Fibroblast of skin of left quadriceps (primary cell): ENCODE data around the gene TEX264.
"Not testable (repeated sequence)": the region's sequence is repeated elsewhere in the genome, so short reads cannot be mapped to it uniquely, and the experiment has no call there.

ENCODE experiments used
- DNase-seq, 2 experiments: peaks; one replicate each; pipeline ENCODE4 v3.0.0-alpha.2; 2013; ENCODE audit warnings: low read depth in 2 of 2

TEX264 gene, protein sequence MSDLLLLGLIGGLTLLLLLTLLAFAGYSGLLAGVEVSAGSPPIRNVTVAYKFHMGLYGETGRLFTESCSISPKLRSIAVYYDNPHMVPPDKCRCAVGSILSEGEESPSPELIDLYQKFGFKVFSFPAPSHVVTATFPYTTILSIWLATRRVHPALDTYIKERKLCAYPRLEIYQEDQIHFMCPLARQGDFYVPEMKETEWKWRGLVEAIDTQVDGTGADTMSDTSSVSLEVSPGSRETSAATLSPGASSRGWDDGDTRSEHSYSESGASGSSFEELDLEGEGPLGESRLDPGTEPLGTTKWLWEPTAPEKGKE

DNA sequence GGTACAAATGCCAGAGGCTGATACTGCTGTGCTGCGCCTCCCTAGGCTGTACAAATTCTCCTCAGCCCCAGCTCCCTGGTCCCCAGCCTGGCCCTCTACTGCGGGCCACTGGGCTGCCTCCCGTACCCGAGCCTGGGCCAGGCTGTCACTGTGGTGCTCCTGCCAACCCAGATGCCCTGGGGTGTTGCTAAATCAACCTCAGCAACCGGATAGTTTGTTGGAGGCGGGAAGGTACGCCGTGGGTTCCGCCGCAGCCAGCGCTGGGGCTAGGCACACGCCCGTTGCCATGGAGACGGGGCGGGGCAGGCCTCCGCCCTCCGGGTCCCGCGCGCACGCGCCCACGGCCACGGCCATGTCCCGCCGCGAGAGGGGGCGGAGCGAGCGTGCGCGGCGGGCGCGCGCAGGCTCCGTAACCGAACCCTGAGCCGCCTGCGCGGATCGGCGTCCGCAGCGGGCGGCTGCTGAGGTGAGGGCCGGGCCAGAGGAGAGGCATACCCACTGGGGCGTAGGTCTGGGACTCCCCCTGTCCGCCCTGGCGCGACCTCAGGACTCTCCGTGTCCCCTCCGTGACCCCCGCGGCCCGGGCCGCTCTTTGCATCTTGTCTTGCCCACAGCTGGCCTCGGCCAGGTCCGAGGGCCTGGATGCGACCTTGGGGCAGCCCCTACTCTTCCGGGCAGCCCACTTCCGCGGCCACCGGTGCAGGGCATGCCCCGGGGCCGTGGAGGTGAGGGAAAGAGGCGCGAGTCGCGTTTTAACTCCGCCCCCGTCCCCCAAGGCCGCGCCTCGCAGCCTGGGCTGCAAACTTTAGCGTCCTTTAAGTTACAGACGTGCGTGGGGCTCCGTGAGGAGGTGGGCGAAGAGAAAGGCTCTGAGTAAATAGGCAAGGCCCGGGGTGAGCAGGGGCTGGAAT, at the start of gene TEX264:
Gene TEX264 (plus strand): TSS at position 430 of the 911 bp plus-strand sequence. CDS start 3,053 bp downstream, outside the sequence.
- DNase-seq, result peak; percentile 43 to 54

DNA sequence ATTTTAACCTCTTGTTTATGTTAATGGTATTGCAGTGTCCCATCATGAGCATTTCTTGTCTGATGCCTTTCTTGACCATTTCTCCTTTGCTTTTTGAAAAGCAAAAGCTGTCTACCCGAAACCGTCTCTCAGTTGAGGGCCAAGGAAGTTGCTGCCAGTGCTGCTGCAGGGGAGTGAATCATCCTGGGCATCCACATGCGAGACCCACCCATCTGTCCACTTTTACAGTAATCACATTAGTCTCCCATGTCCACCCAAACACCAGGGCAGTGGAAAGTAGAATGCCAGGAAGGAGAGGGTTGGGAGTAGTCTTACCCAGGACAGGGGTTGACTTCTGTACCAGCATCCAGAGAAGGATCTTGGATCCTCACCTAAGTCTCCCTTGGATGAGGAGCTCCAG, 48.6 kb upstream of the TEX264 start:
- DNase-seq, result no peak

DNA sequence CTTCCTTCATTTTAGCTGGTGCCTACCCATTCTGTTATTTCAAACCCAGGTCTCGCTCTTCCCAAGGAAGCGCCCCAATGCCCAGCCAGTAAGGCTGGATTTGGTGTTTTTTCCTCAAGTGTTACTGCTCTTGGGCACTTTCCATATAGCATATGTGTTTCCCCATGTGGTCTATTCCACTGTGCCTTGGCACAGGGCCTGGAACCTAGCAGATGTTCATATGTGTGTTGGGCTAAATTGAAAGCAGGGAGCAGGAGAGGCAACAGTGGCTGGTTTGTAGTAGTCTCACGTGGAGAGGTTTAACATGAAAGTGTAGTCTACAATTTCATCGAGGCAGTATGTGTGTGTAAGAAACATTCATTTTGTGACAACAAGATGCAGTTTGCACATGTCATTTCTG, 48.2 kb upstream of the TEX264 start:
- peak; percentile 67 to 69 for DNase-seq

DNA sequence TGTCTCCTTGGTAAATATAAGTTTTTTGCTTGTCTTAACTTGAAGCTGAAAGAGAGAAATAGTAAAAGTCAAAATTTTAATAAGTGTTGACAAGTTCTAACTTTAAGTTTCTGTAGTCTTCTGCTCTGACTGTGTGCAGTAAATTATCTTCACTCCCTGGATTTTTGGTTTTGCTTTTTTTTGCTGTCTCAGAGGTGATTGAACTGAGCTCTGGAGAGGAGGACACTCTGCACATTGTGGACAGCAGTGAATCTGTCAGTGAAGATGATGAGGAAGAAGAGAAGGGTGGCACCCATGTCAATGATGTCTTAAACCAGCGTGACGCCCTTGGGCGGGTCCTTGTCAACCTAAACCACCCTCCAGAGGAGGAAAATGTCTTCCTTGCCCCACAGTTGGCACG, 40.5 kb upstream of the TEX264 start:
- DNase-seq, result no peak

DNA sequence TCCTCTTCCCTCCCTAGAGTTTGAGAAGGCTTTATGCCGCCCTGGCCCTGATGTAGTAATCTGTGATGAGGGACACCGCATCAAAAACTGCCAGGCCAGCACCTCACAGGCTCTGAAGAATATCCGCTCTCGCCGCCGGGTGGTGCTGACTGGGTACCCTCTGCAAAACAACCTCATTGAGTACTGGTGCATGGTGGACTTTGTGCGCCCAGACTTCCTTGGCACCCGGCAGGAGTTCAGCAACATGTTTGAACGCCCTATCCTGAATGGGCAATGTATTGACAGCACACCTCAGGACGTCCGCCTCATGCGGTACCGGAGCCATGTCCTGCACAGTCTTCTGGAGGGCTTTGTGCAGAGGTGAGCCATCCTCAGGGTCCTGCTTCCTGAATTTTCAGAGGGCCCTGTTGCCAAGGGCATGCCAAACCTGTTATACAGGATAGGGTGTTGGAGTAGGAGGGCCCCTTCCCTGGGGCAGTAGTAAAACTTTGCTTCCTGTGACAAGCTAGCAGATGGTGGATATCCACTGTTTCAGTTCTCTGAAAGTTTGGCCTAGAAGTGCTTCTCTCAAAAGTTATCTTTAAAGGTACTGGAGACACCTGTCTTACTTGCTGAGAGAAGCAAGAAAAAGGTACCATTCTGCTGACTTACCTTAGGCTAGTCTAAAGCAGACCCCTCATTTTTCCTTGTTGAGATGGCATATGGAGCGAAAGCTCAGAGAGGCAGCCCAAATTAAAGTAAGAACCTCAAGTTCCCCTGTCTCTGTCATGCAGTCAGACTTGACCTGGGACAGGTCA, 33.7 kb upstream of the TEX264 start:
- DNase-seq, result no peak

DNA sequence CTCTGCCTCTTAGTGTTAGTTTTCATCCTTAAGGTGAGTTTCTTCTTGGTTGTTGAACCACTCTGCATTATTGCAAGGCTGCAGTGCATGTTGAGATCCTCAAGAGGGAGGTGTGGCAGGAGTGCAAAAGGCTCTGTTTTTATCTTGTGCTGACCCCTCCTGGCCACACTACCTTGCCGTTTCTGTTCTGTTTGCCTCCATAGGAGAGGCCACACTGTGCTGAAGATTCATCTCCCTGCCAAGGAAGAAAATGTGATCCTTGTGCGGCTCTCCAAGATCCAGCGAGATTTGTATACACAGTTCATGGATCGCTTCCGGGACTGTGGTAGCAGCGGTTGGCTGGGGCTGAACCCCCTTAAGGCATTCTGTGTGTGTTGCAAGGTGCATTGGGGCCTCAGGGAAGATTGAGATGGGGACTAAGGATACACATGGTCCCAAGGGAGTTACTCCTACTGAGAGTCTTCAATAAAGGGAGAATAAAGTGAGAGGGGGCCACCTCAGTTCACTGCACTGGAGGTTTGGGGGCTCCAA, 33.0 kb upstream of the TEX264 start:
- DNase-seq, result peak; percentile 6 to 11

DNA sequence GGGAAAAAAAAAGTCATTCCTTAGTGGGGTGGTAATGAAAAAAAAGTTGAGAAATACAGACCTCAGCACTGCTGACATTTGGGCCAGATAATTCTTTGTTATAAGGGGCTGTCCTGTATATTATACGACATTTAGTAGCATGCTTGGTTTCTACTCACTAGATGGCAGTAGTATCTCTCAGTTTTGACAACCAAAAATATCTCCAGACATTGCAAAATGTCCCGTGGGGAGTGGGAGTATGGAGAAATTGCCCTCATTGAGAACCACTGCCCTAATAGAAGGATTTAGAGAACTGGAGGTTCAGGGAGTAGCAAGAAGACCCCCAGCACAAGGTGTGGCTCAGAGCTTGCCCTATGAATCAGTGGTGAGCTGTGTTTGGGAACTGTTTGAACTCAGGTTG, 28.6 kb upstream of the TEX264 start:
- DNase-seq, result no peak

DNA sequence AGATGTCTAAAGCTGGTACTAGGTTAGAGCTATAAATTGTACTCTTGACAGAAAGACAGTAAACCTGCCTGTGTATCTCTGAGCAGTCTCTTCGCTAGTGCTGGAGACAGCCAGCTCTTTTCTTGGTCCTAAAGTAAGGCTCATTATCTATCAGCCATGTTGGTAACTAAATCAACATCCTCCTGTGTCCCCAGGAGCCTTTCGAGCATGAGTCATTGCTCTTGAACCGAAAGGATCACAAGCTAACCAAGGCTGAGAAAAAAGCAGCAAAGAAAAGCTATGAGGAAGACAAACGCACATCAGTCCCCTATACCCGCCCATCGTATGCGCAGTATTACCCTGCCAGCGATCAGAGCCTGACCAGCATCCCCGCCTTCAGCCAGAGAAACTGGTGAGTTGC, 25.0 kb upstream of the TEX264 start:
- no peak for DNase-seq

DNA sequence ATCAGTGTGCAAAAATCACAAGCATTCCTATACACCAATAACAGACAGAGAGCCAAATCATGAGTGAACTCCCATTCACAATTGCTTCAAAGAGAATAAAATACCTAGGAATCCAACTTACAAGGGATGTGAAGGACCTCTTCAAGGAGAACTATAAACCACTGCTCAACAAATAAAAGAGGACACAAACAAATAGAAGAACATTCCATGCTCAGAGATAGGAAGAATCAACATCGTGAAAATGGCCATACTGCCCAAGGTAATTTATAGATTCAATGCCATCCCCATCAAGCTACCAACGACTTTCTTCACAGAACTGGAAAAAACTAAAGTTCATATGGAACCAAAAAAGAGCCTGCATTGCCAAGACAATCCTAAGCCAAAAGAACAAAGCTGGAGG, 18.9 kb upstream of the TEX264 start:
- DNase-seq, result not testable (repeated sequence)

DNA sequence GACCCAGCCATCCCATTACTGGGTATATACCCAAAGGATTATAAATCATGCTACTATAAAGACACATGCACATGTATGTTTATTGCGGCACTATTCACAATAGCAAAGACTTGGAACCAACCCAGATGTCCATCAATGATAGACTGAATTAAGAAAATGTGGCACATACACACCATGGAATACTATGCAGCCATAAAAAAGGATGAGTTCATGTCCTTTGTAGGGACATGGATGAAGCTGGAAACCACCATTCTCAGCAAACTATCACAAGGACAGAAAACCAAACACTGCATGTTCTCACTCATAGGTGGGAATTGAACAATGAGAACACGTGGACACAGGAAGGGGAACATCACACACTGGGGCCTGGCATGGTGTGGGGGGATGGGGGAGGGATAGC, 17.6 kb upstream of the TEX264 start:
- DNase-seq, result not testable (repeated sequence)

DNA sequence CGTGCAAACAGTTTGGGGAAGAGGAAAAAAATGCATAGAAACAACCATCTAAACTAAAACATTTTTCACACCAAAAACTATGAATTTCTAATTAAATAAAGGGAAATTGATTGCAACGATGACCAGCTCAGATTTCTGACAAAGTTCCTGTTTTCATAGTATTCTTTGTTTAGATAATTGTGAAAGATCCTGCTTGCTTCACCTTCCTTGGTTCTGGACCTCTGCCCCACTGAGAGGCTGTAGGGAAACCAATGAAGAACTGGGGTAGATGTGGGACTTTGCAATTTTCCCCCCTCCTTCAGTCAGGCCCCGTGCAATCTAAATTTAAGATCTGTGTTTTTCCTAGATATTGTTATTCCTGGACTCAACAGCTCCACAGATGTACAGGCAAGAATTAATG, 13.8 kb upstream of the TEX264 start:
- no peak for DNase-seq

DNA sequence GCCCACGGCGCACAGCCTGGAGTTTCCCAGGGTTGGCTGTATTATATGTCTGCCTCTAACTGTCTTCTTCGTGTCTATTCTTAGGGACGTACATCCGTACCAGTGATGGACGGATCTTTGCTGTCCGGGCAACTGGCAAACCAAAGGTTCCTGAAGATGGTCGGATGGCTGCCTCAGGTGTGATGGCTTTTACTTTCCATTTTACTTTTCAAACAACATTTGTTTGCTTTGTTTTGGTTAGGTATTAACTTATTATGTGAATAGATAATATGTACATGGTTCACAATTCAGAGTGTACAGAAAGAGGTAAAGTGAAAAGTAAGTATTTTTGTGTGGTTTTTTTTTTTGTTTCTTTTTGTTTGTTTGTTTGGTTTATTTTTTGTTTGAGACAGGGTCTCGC, 11.1 kb upstream of the TEX264 start:
- no peak for DNase-seq

DNA sequence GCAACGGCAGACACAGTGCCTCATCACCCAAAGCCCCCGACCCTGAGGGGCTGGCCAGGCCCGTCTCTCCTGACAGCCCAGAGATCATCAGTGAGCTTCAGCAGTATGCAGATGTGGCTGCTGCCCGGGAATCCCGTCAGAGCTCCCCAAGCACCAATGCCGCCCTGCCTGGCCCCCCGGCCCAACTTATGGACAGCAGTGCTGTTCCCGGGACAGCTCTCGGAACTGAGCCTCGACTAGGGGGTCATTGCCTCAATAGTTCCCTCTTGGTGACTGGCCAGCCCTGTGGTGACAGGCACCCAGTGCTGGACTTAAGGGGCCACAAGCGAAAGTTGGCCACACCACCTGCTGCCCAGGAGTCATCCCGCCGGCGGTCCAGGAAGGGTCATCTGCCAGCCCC, 8.6 kb upstream of the TEX264 start:
- DNase-seq, result no peak

DNA sequence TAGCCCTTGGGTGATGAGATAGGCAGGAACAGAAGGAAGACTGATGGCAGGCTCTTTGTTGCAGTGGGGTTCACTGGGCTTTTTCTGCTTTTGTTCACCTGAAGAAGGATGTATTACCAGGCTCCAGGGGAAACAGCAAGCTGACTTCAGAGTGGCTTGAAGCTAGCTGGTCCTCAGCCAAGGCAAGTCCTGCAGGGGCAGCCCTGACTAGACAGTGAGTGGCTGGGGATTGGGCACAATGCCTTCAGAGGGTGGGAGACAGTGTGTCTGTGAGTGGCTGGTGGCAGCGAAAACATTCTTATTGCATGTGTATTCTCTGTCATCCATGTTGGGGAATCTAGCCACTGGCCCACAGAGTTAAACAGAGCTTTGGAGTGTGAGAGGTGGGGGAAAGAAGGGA, 2.3 kb upstream of the TEX264 start:
- no peak for DNase-seq

DNA sequence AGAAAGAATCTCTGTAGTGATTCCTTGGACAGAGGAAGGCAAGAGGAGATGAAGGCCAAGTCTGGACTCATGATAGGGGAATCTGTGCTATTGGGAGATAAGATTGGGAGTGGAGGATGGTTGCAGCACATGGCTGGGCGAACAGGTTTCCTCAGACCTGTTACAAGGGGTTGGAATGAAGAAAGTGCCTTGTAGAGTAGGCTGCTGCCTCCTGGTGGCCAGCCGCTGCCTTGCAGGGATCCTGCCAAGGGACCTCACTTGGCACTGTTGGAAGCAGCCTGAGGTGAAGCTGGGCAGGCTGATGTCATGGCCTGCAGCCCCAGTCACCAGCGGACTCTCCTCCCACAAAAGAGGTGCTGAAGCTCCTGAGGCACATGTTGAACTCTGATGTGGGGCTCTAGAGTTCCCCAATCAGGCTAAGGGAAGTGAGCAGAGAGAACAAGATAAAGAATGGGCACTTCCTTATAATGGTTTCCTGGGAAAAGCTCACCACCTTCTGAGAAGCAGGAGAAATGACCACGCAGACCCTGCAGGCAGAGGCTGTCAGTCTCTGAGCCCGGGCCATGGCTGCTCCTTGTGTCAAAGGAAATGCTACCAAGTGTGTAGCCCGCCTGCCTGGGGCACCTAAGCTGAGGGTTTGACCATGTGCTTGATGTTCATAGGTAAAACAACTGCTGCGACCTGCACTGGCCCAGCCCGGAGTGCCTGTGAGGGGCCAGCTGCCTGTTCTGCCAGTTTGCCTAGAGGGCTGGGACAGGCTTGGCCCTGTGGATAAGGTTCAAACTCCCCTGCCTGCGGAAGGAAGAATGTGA, 1.6 kb upstream of the TEX264 start:
- DNase-seq, result peak; percentile 31 to 33

DNA sequence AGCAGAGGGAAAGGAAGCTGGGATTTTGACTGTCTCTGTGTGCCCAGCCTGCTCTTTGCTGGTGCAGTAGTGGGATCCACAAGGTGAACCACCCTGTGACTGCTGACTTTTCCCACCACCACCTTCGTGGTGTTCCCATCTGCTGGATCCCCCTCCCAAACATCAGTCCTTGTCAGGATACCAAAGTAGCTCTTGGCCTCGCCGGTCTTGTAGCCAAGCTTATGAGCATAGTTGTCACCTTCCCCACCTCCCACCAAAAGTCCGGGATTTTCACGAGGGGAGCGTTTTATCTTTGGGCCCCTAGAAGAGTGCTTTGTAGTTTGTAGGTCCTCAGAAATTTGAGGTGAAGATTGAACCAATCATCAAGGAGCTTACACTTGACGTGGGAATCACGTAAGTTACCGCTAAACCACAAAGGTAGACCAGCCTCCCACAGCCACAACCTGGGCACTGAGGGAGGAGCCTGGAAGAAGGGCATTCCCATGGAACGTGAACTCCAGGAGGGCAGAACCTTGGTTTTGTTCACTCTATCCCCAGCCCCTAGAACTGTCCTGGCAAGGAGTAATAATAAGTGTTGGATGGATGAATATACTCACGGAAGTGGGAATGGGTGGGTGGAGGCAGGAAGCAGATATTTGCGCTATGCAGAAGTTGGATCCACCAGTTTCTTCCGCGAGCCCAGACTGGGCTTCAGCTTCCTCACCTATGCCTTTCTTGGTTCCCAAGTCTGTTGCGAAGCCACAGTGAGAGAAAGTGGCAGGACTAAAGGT, 814 bp upstream of the TEX264 start:
- DNase-seq, result no peak

DNA sequence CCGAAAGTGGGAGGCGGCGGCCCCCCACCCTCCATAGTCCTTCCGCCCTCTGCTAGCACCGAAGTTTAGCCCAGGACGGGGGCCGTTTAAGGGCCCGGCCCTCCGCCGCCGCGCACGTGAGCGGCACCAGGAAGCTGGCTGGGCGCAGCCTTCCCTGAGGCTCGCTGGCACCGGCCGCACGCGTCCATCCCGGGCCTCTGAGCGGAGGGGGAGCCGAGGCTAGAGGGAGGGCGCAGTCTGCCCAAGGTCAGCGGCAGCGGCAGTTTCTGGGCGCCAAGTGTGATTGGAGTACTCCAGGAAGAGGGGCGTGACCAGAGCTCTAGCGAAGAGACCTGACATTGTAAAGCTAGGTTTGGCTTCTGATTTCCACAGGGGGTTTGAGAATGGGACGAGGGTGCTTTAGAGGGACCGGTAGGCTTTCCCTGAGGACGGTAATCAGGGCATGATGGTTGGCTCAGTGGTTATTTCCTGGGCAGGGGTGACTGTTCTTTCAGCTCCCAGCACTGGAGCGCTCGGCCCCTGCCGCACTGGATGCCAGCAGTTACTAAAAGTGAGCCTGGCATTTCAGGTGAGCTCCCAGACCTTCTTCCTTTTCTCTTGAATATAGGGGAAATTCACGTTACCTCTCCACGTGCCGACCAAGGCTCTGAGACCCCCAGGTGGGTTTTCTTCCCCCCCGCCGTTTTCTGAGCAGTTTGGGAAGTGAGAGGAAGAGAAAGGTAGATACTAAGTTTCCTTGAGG, 853 bp downstream of the TEX264 start:
- peak in 1 of 2 experiments; percentile 4 for DNase-seq

DNA sequence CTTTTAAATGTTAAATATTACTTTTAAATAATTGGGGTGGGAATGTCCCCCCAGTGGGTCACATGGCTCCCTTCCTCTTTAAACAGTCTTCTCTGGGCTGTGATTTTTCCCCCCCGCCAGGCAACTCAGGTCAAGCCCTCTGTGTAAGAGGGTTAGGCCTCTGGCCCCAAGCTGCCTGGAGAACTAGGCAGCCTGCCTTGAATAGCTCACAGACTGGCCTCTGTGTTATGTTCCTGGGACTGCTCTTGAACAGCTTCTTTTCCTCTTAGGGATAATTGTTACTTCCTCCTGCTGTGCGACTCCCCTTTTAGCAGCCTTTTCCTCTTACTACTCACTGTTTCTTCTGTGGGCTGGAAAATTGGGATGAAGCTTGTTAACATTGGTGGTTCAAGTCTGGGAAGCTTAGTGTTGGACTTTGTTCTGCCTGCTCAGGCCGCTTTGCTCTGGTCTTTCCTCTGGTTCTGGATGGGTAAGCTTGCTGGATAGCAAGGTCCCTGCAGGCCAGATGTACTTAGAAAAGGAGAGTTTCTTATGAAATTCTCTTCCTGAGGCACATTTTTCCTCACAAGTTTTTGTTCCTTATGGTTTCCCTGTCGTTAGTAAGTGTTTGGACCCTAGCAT, 2.2 kb downstream of the TEX264 start:
- no peak for DNase-seq
